Right lobe of liver (tissue), 4 donors: ENCODE data around the gene SYNJ2.

Experiments
- CTCF ChIP-seq, 4 donors: fragments of 200-600 bp in 3 of 4; fragments of 450-650 bp in 1 of 4; IDR thresholded peaks; one replicate each; pipeline versions ENCODE4 v1.5.1 to v1.8.0; 2016 to 2022; ENCODE audit warnings: antibody characterized with exemption in 4 of 4, mild to moderate bottlenecking in 2 of 4
- POLR2A ChIP-seq: fragments of 450-650 bp; IDR thresholded peaks from one replicate; pipeline ENCODE4 v1.6.1; 2017; ENCODE audit warnings: antibody characterized with exemption, mild to moderate bottlenecking
- donor health status: DM: no; HTN: no; CAD: no.
- donor health status: DM: no; HTN: no; CAD: no.
- donor health status: DM: no; HTN: yes; CAD: no.

DNA sequence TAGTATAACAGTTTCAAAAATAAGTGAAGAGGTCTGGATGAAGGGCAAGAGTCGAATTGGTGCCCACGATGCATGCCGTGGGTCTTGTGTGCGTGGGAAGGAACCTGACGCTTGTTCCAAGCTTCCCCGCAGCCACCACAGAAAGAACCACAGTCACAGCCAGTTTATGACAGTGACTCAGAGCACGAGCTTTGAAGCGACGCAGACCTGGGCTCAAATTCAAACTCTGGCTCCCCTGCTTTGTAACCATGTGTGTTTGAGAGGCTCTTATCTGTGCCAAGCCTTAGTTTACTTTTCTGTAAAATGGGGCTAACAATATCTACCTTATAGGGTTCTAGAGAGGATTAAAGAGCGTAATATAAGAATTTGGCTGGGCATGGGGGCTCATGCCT, 65.5 kb downstream of the SYNJ2 start:
- no peak for TF ChIP-seq CTCF (IDR thresholded peaks at IDR 0.05)
- TF ChIP-seq POLR2A: no peak
